ENCODE measurements around the gene GRIPAP1.

GRIPAP1 gene

DNA sequence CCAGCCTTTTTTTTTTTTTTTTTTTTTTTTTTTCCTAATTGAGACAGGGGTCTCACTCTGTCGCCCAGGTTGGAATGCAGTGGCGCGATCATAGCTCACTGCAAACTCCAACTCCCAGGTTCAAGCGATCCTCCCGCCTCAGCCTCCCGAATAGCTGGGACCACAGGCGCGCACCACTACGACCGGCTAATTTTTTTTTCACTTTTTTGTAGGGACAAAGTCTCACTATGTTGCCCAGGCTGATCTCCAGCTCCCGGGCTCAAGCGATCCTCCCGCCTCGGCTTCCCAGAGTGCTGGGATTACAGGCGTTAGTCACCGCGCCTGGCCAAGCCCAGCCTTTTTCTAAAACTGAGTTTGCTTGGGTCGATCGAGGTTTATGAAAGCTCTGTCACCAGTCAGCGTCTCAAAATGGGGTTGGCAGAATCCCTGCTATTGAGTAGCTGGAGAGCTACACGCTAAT, 43.4 kb downstream of the GRIPAP1 start:
- peak; percentile 50 for DNase-seq

- DNase-seq: peak; percentile 91
Measured at GRCh38 chrX:48957827-48958634, 44.0 kb downstream of the GRIPAP1 start.

DNA sequence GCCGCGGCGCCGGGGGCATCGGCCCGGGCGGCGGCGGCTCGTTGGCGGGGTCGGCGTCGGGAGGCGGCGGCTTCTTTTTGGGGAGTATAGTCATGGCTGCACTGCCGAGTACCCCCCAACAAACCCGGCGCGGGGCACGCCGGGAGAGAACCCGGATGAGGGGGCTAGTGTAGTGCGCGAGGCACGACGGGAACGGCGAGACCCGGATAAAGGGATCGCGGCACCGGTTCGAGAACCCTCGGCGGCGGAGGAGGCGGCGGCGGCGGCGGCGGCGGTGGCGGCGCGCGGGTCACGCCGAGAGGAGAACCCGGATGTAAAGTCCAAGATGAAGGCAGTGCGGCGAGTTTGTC, 44.6 kb downstream of the GRIPAP1 start, which contains the start of gene OTUD5:
Gene OTUD5 (minus strand): TSS at position 131 of the 350 bp plus-strand sequence. CDS start 37 bp downstream, at position 94.
- peak; percentile 78 for DNase-seq

GRCh38 chrX:48956728-48957414, 45.2 kb downstream of the GRIPAP1 start:
- DNase-seq: peak; percentile 62

DNA sequence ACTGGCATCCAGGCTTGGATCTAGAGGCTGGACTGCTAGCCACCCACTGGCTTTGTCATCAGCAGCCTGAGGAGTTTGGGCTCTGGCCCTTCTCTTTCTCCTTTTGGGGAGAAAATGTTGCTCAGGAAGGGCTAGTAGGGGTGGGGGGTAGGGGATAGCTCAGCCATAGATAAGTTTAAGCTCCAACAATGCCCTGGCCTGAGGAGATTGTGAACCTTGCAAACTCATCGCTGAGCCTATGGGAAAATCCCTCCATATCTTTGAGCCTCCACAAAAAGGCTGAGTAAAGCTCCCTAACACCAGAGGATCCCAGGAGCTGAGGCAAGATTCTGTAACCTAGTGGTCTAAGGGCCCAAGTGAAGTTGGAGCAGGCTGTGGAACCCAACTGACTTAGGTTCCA, 53.5 kb downstream of the GRIPAP1 start:
- DNase-seq: no peak

- peak; percentile 62 for DNase-seq
Measured at GRCh38 chrX:48945517-48946348, 56.3 kb downstream of the GRIPAP1 start.

DNA sequence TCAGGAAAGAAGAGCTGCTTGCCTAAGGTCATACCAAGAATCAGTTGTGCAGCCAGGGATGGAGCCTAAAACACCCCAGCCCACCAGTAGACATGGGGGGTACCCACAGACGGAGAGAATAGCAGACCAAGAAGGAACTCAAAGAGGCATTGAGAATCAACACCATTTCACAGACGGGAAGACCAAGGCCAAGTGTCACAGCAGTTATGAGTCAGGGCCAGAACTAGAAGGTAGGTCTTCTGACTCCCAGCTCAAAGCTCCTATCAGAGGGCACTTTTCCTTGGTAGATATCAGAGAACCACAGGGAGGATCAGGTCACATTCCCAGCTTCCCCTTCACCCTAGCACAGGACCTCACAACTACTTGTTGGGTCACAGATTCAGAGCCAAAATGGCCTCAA, 59.2 kb downstream of the GRIPAP1 start:
- DNase-seq: no peak

- no peak for DNase-seq
Measured at GRCh38 chrX:48940404-48940955, 61.6 kb downstream of the GRIPAP1 start.

DNA sequence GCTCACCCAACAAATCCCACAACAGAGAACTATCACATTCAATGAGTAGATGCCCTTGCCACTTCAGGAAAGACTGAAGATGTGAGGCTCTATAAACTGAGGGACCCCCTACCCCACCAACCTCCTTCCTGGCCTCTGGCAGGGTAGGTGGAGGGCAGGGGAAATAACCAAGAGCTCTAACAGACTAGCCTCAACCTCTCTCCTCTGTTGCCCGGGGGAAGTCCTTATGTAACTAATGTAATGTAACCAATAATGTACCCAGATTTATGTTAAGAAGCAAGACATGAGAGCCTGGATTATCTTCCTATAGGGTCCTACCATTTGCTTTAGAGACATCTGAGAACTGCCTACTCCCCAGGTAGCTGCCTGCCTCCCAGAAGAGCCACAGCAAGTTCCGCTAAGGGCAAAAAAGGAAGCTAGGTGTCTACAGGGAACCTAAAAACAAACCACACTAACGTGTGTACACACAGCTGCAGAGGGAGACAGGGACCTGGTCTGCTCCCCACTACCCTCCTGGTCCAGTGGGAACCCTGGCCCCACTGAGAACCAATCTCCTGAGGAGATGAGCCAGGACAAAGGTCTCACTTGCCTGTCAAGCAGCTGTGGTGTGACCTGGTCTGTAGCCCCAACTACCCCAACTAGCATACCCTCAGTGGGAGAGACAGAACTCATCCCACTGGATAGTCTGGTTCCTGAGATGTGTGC, 62.4 kb downstream of the GRIPAP1 start:
- DNase-seq: peak; percentile 41

DNA sequence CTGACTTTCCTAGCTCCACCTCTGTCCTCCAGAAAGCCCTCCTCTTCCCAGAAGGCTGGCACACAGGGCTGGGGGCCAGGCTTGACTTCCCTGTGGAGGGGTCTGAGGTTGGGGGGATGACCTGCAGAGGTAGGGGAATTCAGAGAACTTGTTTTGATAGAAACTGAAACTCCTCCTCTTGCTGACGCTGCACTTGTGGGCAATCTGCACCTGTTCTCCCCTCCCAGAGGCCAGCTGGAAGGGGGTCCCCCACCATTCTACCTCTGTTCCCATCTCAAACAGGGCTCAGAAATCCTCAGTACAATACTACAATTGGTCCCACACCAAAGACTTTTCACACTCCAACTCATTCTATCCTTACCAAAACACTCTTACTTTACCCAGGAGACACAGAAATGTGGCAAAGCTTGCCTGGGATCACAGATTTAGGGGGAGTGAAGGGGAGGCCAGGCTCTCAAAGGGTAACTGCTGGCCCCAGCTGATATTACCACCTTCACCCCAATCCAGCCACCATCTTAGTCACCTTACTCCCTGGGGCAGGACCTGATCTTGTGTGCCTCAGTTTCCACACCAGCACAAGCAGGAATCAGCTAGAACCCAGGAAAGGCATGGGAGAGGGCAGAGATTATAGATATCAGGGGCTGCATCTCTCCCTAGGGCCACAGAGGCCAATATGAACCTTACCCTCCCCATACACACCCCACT, 63.2 kb downstream of the GRIPAP1 start:
- DNase-seq: peak; percentile 58

GRCh38 chrX:48937054-48937907, 64.8 kb downstream of the GRIPAP1 start:
- DNase-seq: peak; percentile 84

DNA sequence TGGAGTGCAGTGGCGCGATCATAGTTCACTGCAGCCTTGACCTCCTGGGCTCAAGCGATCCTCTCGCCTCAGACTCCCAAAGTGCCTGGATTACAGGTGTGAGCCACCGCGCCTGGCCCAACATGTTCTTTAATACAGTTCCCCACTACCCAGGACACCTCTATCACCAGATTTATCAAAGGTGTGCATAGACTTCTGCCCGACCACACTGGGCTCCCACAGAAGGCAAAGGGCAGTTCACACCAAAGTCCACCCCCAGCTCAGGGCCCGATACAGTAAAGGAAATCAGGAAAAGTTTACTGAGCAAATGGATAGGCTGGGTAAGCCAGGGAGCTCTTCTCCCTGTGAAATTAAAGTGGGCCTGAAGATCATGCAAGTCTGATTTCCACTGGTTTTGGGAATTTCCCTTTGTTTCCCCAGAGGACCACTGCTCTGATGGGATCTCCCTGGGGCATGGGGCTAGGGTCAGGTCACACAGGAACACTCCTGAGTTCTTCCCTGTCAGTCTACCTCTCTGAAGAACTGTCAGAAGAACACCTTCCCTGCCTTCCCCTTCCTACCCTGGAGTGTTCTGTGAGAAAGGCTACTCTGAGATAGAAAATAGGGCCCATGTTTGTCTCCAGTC, 65.5 kb downstream of the GRIPAP1 start:
- no peak for DNase-seq

DNA sequence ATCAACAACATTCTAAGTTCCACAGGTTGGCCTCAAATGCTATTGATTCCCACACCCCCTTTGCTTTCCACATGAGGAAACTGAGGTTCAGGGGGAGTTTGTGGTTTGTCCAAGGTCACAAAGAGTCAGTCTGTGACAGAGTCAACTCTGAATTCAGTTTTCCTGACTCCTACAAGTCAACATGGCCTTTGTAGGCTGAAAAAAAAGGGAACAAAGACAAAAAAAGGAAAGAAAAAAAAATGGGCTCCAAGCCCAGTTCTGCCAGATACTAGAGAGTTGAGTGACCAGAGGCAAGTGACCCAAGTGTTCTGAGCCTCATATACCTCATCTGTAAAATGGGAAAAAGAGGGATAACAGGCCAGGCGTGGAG, 66.8 kb downstream of the GRIPAP1 start:
- no peak for DNase-seq

DNA sequence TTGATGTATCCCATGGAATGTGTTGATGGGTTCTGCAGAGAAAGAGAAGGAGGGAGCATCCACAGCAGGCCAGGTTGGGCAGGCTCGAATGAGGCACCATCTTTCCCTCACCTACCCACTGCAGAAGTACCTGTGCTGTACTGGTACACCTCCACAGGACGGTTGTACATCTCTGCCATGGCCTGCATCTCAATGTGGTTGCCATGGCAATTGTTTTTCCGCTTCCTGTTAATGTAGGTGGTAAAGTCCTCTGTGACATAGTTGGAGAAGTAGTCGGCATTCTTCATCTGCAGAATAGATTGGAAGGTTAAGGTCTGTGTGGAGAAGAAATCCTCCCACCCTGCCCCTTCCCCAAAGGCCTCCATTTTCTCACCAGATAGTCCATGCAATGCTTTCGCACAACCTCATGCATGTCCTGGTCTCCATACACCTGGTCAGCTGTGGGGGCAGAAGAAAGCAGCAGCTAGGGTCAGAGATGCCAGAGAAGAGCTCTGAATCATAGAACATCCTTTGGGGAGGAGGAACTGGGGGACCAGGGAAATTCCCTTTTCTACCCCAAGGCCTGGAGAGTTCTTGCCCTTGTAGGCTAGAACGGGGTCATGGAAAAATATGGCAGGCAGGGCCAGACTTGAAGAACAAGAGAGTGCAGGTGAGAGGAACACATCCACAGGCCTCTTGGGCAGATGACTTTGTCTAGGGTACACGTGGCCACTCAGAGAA, 67.3 kb downstream of the GRIPAP1 start:
- DNase-seq: no peak

DNA sequence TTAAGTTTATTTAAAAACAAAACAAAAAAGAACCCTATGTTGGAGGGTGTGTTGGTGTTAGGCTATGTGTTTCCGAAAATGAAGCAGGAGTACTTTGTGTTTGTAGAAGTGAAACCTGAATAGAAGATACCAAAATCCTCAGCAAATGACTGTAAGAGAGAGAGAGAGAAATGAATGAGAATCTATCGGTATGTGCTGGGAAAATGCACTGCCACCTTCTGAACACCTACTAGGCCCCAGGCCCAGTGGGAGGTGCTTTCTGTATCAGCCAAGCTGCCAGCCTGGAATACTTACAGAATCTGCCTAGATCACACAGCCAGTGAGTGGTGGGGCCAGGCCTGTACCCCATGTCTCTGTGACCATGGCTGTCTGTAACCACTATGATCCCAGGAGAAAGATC, 68.3 kb downstream of the GRIPAP1 start:
- DNase-seq: no peak

DNA sequence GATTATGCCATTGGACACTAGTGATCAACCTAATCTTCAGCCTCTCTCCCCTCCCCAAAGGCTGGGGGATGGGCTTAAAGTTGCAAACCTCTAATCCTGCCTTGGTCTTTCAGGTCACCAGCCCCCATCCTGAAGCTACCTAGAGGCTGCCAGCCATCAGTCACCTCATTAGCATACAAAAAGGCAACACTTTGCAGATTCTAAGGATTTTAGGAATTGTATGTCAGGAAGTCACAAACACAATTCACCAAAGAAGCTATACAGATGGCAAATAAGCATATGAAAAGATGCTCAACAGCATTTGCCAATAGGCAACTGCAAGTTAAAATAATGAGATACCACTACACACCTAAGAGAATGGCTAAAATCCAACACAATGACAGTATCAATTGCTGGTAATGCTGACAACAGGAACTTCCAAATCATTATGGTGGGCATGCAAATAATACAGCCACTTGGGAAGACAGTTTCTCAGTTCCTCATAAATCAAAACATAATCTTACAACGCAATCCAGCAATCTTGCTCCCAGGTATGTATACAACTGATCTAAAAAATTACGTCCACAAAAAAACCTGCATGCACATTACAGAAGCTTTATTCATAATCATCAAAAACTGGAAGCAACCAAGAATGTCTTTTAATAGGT, 74.2 kb downstream of the GRIPAP1 start:
- no peak for DNase-seq

DNA sequence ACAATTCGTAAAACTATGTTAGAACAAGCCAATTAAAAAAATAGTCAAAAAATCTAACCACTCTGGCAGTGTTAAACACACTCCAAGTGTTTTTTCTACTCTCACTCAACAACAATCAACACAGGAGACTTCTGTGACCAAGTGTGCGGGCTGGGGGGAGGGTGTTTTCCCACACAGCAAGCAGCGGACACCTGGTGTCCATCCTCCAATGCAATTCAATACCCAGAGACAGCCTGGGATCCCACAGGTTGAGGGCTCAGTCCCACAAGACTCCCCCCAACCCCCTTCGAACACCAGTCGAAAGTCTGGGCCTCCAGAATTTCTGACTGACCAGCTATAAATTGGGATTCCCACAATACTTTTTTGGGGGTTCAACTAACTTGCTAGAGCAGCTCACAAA, 74.9 kb downstream of the GRIPAP1 start:
- DNase-seq: no peak

DNA sequence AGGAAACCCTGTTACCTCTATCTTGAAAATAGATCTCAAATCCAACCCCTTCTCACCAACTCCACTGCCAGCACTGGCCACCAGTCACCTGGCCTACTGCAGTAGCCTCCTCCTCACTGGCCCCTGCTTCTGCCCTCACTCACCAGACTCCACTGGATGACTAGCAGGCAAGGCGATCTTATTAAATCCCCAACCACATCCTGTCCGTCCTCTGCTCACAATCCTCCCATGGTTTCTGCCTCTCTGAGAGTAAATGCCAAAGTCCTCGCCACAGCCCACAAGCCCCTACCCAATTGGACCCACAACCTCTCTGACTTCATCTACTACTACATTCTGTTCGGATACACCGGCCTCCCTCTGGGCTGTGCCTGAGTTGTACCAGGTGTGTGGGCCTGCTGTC, 77.8 kb downstream of the GRIPAP1 start:
- DNase-seq: no peak

DNA sequence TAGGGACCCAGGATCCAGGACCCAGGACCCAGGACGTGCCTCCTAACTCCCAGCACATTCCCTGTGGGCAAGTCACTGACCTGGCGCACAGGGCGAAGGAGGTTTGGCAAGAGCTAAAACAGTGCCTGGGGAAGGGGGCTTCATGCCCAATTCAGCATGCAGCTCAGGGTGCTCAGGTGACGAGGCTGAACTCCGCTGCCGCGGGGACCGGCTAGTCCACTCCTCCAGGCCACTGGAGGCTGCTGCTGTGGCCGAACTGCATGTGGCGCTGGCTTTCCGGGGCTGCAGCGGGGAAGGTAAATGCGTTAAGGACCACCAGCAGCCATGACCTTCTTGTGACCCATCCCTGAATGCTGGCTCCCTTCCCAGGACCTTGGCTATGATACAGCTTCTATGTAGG, 78.3 kb downstream of the GRIPAP1 start:
- no peak for DNase-seq
